GM15510 (cell line): ENCODE measurements around the gene ACAT2.

Source experiments
- POLR2A ChIP-seq: IDR thresholded peaks from 3 replicates; pipeline ENCODE4 v1.6.1; 2011; ENCODE audit warnings: borderline replicate concordance; ENCODE audit not compliant: insufficient read length; ENCODE audit errors: extremely low read depth

Gene ACAT2

GRCh38 chr6:159727717-159728445 lies 34.0 kb upstream of the ACAT2 start:
- TF ChIP-seq POLR2A, result no peak

GRCh38 chr6:159728531-159728964 lies 33.3 kb upstream of the ACAT2 start:
- TF ChIP-seq POLR2A, result no peak

GRCh38 chr6:159729598-159730331 lies 32.1 kb upstream of the ACAT2 start:
- no peak for TF ChIP-seq POLR2A

GRCh38 chr6:159730332-159730676 lies 31.5 kb upstream of the ACAT2 start:
- TF ChIP-seq POLR2A, result no peak

GRCh38 chr6:159736908-159737307 lies 24.9 kb upstream of the ACAT2 start:
- TF ChIP-seq POLR2A, result no peak

GRCh38 chr6:159739341-159739740 lies 22.5 kb upstream of the ACAT2 start:
- TF ChIP-seq POLR2A, result no peak

GRCh38 chr6:159742165-159742564 lies 19.7 kb upstream of the ACAT2 start:
- no peak for TF ChIP-seq POLR2A

GRCh38 chr6:159745081-159745480 lies 16.8 kb upstream of the ACAT2 start:
- TF ChIP-seq POLR2A, result no peak

GRCh38 chr6:159746759-159747158 lies 15.1 kb upstream of the ACAT2 start:
- TF ChIP-seq POLR2A, result no peak

- no peak for TF ChIP-seq POLR2A
These were observed 10.4 kb upstream of the ACAT2 start for GRCh38 chr6:159751448-159751847.

- TF ChIP-seq POLR2A, result no peak
These were observed 8.6 kb upstream of the ACAT2 start for GRCh38 chr6:159753081-159753872.

GRCh38 chr6:159754401-159754800 lies 7.4 kb upstream of the ACAT2 start:
- TF ChIP-seq POLR2A, result no peak

GRCh38 chr6:159754959-159755914 lies 6.6 kb upstream of the ACAT2 start:
- no peak for TF ChIP-seq POLR2A

- no peak for TF ChIP-seq POLR2A
These were observed 5.3 kb upstream of the ACAT2 start for GRCh38 chr6:159756508-159756907.

GRCh38 chr6:159758031-159759001 lies 3.5 kb upstream of the ACAT2 start:
- no peak for TF ChIP-seq POLR2A
